Activated CD8-positive, alpha-beta memory T cell treated with anti-CD3 and anti-CD28 coated beads, Interleukin-2, amount 50 U/mL, for 24 hours (primary cell): ENCODE data around the gene GMDS.

Source experiments
- DNase-seq: peaks from one replicate; pipeline ENCODE4 v3.0.0-alpha.2; 2020; ENCODE audit errors: extremely low read depth

GMDS gene

DNA sequence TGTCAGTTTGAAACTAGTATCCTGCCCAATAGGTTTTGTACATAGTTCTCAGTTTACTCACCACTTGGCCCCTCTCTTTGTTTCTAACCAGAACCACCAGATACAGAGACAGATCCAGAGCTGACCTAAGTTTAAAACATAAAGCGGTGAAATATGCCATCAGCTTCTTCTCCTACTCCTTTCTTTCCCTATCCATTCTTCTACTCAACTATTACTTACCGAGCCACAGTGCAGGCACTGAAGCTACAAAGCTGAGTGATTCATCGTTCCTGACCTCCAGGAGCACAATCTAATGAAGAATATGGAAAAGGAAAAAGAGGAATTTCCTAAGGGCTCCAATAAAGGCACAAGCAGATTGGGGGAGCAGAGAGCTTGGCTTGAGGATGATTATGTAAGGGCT is 349.7 kb downstream of the GMDS start:
- no peak for DNase-seq

DNA sequence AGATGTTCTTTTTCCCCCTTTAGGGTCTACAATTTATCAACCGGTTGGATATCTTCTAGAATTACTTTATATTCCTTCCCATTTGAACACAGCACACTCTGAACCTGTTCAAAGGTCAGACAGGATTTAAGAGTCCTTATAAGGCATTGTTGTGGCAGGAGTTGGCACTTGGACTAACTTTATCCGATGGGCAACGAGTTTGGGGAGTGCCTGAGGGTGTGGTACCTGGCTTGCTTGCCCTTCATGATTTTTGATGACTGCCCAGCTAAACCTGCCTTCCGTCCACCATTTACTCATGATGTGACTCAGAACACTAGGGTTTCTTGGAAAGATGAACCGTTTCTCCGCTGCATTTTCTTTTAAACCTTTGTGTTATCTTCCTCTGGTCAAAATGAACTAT is 350.5 kb downstream of the GMDS start:
- DNase-seq = no peak

DNA sequence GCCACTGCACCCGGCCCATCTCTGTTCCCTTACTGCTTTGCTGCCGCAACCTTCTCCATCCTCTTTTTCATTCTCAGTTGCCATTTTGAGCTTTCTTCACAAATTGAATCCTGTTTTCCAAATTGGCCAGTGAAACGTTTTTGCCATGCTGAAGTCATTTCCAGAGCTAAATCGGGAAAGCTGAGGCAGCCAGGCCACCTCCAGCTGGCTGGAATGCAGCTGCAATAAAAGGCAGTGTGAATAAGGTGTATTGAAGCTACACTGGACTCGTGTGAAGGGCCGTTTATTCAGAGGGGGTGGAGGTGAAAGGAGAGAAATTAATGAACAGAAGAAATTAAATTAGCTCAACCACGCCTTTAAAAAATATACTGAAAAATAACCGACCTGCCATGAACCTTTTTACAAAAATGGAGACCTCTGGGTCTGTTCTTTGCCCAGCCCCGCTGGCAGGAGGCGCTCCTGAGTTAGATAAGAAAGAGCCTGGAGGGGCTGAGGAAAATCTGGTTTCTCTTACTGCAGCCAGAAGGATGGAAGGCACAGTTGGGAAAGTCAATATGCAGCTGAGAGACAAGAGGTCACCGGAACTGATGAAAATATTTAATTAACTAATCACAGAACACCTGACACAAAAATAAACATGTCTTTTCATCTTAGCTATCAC is 351.8 kb downstream of the GMDS start:
- DNase-seq = no peak

DNA sequence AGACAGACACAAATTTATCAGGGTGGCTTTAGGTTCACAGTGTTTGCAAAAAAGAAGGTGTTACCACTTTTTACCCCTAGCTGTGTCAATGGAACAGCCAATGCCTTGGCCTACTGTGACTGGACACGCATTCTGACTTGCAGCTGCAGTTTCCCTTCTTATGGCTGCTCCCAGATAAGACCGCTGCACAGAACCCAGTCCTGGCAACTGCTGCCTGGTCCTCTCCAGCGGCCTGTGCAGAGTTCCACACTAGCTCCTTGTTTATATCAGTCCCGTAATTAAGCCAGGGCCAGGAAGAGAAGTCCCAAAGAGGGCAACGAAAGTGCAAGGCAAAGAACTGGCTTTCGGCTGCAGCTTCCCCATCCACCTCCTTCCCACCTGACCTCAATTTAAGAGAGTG is 352.7 kb downstream of the GMDS start:
- DNase-seq = no peak

DNA sequence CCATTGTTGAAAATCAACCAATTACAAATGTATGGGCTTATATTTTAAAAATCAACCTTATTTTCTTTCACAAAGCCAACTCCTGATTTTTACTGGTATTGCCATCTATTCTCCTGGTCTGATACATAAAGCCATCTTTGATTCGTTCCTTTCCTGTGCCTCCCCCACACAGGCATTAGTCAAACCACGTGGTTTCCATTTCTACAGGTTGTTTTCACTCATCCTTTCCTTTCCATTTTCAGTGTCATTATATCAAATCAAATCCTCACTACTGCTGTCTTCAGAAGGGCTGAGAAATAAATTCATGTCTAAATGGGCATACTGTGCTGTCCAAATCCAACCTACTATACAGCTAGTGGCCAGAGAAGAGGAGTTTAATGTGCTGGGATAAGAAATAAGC is 354.4 kb downstream of the GMDS start:
- no peak for DNase-seq

DNA sequence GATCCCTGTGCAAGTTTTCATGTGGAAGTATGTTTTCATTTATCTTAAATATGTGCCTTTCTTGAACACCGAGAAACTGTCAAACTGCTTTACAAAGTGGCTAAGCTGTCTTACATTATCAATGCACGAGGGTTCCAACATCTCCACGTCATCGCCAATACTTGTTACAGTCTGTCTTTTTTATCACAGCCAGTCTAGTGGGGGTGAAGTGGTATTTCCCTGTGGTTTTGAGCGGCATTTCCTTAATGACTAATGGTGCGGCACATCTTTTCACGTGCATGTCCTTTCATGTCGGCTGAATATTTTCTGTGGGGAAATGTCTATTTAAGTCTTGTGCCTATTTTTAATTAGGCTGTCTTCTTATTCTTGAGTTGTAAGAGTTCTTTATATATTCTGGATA is 355.3 kb downstream of the GMDS start:
- no peak for DNase-seq

DNA sequence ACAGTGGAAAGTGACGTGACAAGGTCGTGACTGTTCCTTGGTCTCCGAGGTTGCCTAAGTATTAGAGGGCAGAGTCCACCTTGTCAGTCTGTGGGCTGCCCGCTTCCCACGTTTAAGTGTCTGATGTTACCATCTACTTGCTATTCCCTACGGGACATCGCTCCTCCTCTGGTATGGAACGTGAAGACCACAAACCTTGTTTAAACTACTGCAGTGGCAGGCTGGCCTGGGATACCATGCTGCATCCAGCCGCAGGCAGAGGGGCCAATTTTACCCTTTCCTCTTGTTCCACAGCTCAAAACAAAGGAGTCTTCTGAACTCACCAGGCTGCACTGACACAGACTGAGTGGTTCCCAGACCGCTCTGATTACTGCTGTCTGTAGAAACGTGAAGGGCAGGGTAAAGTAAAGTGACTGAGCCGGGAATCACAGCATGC is 359.8 kb downstream of the GMDS start:
- DNase-seq = no peak

DNA sequence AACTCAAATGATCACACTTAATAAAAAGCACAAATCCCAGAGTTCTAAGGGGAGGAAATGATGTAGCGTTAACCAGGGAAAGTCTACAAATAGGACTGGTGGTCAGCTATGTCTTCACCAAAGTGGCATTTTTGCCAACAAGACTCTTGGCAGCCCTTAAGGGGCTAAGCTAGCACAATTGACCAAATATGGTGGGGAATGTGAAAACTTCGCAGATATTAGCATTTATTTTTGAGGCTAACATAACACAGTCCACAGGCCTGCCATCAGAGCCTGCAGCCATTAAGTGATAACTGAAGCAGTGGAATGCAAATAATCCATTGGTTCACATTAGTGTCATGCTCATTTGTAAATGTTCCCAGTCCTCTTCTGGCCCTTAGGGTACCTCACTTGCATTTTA is 361.1 kb downstream of the GMDS start:
- no peak for DNase-seq

DNA sequence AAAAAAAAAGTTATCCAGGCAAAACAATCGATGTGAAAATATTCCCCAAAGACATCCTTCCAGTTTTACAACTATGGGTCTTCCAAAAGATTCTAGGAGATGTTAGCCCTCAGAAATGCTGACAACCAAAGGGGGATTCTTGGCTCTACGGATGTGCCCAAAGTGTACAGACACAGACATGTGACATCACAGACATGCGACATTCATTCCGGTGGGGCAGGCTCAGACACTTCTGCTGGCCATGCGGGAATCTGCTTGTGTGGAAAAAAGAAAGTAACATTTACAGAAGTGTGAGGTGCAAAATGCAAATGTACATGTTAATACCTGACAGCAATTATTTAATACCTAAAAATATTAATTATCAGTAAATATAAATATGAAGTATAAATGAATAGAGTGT is 367.1 kb downstream of the GMDS start:
- DNase-seq = no peak

DNA sequence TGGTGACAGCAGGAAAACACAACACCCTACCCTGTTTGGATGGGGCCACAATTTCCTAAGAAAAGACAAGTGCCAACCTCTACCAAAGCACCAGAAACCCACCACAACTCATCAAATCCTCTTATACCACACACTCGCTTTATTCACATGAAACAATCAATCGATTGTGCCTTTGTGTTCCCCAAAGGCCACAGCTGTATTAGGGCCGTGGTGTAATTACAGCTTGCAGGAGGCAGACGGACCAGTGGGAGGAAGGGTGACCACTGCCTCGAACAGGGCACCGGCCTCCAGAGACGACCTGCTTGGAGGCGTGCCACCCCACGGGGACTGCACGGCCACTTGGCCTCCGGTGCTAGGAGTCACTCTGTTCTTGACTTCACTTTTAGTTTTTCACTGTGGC is 371.6 kb downstream of the GMDS start:
- no peak for DNase-seq

DNA sequence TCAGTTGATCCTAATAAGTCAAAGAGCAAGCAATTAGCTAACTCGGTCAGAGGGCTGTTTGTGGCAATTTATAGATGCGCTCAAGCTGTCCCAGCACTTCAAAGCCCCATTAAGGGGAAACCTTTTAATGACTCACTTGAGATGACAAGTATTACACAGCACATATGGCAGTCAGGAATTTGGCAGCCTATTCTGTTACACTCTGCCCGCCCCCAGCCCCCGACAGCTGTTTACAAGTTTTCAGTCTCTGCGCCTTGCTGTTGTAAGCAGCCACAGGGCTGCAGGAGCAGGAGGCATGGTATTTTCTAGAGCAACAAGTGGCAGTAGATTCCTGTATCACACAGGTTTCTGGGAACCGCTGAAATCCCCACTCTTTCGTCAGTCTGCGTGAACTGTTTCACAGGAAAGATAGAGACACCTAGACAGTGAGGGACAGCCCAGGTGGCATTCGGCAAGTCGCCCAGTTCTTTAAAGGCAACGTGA is 372.7 kb downstream of the GMDS start:
- DNase-seq = no peak

DNA sequence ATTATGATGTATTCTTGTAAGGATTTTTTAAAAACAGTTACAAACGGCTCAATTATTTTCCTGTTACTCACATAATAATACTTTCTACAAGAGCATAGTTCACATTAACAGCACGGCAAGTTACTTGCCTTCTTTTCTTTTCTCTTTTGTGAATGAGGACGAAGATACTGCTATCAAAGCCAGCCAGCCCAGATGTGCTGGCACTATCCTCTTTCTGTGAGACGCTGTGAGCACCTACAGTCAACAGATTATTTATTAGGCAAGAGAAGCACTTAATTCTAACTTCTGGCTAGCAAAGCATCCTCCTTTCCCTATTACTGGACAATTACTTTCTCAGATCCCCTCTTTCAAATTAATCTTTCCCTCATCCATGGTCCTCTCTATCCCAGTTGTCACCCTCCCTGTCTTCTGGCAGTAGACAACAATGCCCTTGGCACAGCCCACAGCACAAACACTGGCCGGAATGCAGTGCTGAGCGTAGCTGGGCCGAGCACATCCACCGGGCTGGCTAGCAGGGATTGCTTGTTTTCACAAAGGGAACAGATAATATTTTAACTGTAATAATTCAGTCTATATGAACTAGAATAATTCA is 373.6 kb downstream of the GMDS start:
- no peak for DNase-seq

DNA sequence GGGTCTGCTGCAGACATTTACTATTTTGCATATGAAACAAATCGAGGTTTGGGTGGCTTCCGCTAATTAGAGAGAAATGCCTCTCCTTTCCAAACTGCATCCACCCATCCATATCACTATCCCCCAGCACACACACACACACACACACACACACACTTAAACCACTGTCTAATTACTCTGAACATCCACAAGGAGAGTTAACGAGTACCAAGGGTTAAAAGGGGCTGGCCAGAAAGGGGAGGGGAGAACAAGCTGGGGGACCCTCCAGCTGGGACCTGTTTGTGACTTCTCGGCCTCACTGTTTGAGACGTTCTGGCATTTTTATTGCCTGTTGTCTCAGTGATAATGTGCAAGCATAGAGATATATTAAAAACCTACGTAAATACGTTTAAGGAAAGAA is 374.5 kb downstream of the GMDS start:
- DNase-seq = no peak

DNA sequence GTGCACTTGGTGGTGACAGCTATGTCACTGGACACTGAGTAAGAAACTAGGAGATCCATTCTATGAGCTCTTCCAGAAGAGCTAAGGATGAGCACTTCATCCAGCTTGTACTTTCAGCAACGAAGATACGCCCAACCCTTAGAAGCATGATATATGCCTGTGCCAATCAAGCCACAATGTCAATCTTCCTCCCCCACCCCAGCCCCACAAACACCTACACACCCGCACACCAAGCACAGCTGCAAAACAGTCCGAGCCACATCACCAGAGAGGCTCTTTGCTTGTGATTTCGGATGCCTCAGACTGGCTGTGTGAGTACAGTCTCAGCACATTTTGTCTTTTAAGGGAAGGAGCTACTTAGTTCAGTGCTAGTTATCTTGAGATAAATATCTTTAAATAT is 375.2 kb downstream of the GMDS start:
- no peak for DNase-seq

DNA sequence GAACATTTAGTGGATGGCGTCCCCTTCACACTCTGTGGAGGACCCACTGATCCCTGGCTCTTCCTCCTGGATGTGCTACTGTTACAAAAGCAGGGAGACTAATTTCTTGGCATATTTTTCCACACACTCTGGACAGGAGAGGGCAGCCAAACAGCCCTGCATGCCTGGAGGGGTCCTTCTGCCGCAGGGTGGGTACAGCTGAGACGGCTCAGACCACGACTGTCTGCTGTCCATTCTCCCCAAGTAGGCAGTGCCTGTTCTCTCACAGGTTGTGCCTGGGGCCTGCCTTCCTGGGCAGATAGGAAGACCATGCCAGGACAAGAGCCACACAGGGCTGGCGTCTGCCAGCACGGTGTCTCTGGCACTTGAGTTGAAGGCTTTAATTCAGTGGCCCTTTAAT is 375.6 kb downstream of the GMDS start:
- DNase-seq = no peak

DNA sequence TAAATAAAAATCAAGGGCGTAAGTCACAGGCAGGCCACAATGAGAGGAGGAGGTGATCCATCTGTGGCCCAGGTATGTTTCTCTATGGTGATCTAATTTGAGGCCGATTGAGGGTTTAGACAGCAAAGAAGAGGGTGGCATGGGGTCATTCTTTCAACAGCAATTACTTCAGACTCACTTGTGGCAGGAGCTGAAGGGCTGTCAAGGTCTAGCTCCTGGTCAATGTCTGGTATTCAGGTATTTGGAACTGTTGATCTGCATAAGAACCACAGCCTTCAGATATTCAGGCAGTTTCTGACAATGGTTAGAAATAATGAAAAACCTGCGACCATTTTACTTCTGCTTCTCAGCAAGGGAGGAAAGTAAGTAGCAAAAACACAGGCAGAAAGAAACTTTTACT is 376.1 kb downstream of the GMDS start:
- no peak for DNase-seq

DNA sequence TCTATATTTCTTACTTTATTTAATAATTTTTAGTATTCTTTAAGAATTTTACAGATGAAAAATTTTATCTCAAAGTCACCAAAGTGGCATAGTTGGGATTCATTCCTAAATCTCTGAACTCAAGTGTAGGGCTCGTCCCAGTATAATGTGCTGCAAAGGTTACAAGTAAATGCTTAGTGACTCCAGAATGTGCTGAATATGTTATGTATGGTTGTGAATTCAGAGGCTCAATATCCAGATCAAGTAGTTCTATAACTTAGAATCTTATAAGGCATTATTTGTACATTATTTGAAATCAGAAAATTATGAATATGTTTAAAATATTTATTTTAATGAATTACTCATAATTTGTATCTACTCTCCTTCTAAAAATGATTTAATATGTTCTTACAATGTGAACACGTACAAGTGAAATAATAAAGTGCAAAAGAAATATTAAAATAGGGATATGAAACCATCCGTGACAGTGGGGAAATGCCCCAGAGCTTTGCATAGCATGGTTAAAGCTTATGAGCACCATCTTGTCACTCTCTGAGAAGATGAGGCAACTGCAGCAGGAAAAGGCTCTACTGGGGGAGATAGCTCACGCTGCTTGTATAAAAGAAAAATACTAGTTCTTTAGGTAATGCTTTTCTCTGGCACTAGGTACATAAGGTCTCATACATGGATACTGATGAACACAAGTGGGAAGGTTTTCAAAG is 376.7 kb downstream of the GMDS start:
- no peak for DNase-seq

DNA sequence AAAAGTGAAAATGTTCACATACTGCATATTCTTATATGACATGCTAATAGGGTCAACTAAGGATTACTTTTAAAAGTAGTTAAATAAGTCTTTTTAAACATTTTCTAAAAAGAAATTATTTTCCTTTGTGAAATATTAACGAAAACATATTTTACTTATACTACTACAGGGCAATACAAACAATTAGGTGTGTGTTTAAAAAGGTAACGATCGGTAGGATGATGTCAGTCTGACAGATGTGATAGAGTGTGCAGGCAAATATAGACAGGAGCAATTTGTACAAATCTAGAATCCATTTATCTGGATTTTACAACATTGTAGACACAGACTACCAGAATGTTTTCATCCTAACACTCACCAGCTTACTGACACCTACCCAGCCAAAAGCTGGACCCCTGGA is 378.2 kb downstream of the GMDS start:
- no peak for DNase-seq

DNA sequence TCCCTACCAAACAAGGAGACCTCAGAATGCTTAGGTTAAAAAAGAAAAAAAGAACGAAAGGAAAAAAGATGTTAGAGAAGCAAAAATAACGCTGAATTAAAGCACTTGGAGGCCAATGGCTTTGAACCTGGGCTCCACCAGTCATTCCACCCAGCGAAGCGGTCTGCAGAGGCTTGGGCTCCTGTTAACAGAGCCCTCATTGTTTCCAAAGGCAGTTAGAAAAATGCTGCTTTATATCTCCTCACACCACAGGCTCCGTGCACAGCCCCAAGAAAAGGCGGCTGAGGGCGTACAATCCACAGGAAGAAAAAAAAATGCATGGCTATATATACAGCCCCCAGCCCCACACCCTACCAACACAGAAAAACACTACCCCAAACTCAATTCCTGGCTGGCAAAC is 379.8 kb downstream of the GMDS start:
- DNase-seq = no peak

DNA sequence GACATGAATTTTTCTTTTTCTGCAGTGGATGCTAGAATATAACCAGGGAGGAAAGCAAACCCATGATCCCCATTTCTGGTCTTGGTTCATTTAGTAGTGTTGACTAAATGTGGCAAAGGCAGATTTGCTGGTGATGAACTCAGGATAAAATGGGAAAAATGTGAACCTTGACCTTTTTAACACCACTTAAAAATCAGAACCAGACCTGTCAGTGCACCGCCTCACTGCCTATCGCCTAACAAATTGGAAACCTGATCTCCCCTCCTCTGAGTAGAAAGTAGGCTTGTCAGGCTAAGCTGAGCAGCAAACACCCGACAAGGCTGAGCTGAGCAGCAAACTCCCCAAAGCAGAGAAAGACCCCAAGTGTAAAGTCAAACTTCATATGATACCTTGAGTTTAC is 380.9 kb downstream of the GMDS start:
- no peak for DNase-seq

DNA sequence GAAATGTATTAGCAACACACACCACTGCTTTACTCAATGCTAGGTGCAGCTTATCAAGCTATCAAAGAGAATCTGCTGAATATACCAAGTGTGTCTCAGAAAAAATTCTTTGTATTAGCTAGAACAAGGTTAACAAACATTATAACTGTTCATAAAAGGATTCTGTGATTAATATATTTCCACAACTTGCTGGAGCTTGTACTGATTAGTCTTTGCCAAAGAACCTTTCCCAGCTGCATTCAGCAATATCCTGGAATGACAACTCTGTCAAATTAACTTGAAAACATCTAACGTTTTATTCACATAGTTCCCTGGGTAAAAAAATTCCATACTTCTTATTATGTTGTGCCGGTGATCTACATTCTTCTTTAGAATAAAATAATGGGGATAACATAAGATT is 383.0 kb downstream of the GMDS start:
- DNase-seq = no peak

DNA sequence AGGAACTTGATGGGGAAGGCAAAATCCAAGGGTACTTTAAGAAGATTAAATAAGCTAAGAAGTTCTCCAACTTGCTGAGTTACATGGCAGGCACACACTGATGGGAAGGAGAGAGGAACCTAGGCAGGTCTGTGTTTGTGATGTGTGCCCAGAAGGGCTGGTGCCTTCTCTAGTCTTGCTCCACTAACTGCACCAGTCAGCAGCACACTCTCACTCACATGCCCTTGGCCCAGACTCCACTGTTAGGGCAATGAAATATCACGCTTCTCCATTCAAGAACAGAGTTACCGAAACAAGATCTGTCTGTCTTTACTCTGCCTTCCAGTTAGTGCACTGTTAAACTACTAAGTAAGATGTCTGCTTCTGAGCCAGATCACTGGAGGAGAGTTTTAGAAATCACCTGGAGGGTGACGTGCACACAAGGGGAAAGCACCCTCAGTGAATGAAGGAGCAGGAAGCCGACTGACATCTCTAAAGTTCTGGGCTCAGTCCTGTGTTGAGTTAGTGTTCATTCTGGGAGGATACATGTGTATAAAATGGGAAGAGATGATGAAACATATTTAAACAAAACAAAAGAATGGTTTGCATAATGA is 384.6 kb downstream of the GMDS start:
- no peak for DNase-seq

DNA sequence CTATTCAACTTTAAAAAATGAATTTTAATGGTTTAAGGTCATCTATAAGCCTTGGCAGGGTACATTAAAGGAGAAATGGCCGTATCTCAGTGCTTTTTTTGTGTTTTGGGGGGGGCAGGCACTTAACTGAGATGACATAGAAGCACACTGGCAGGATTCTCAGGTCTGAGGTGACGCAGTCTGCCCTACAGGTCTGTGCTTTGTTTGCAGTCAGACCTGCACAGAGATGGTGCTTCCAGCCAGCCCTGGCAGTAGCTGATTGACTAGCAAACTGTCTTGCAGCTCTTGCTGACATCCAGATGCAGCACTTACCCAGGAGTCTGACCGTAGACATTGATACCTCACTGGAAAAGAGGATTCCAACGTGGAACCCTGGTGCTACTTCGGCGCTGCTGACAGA is 386.5 kb downstream of the GMDS start:
- DNase-seq = no peak
